HG02884 (cell line): ENCODE data around the gene CTNNA1.

Source experiments
- ATAC-seq: cut with Tn5 transposase; IDR thresholded peaks from one replicate; pipeline ENCODE4 v1.9.1; 2021; ENCODE audit warnings: mild to moderate bottlenecking, moderate library complexity; ENCODE audit not compliant: unreplicated experiment

CTNNA1 gene

GRCh38 chr5:138926688-138927448 is 173.6 kb downstream of the CTNNA1 start:
- ATAC-seq = no peak

GRCh38 chr5:138927544-138927943 is 174.3 kb downstream of the CTNNA1 start:
- ATAC-seq = no peak

GRCh38 chr5:138927979-138928378 is 174.8 kb downstream of the CTNNA1 start:
- ATAC-seq = no peak

- ATAC-seq = no peak
Measured at GRCh38 chr5:138929571-138929955, 176.3 kb downstream of the CTNNA1 start.

GRCh38 chr5:138930371-138931097 is 177.3 kb downstream of the CTNNA1 start:
- ATAC-seq = no peak

GRCh38 chr5:138932171-138932810 is 179.1 kb downstream of the CTNNA1 start:
- no peak for ATAC-seq

GRCh38 chr5:138933522-138934290 is 180.5 kb downstream of the CTNNA1 start:
- no peak for ATAC-seq

GRCh38 chr5:138934971-138935370 is 181.7 kb downstream of the CTNNA1 start:
- no peak for ATAC-seq

GRCh38 chr5:138935466-138935865 is 182.2 kb downstream of the CTNNA1 start:
- no peak for ATAC-seq

GRCh38 chr5:138936225-138936967 is 183.2 kb downstream of the CTNNA1 start:
- ATAC-seq = no peak

GRCh38 chr5:138936968-138937345 is 183.7 kb downstream of the CTNNA1 start:
- ATAC-seq = no peak

GRCh38 chr5:138937392-138938387 is 184.5 kb downstream of the CTNNA1 start:
- no peak for ATAC-seq

- no peak for ATAC-seq
Measured at GRCh38 chr5:138938526-138938925, 185.3 kb downstream of the CTNNA1 start.

- no peak for ATAC-seq
Measured at GRCh38 chr5:138942066-138942465, 188.8 kb downstream of the CTNNA1 start.

GRCh38 chr5:138942861-138943260 is 189.6 kb downstream of the CTNNA1 start:
- ATAC-seq = no peak

GRCh38 chr5:138943599-138944173 is 190.5 kb downstream of the CTNNA1 start:
- no peak for ATAC-seq

GRCh38 chr5:138944527-138945322 is 191.5 kb downstream of the CTNNA1 start:
- no peak for ATAC-seq
